K562 (cell line): ENCODE data around the gene ARMC2. TPM values are rescaled to one million over a fixed set of nuclear protein-coding genes. Genes with fewer than 3 reads are reported as not detected.

Experiments used
- ATAC-seq: fragments of 200-7000 bp; cut with Tn5 transposase; 3 replicates; pipeline ENCODE4 v1.9.1; 2020; ENCODE audit warnings: moderate library complexity
- BruUV-seq: library from RNA; stranded (reverse); fragments of 400-500 nt; replicated peaks from 2 replicates; lab custom pipeline; 2021; lab: Mats Ljungman, UMichigan
- CTCF ChIA-PET: fragments of 300-600 bp; formaldehyde crosslinking; extraction: SDS; loops from one replicate; lab custom pipeline; 2021; ENCODE audit warnings: low intra/inter-chr PET ratio; lab: Yijun Ruan, JAX
- POLR2A ChIA-PET: fragments of 300-600, 350-650 bp; sonication (Branson Sonifier 250); formaldehyde crosslinking; extraction: SDS; loops from one replicate; lab custom pipeline; 2021; ENCODE audit warnings: antibody characterized with exemption, inconsistent platforms; lab: Yijun Ruan, JAX
- DNase-seq, 4 experiments: peaks; one replicate each; pipeline versions ENCODE4 v3.0.0 to v3.0.0-alpha.2; 2011 to 2018; ENCODE audit warnings: low spot score in 3 of 4, mixed read lengths in 3 of 4; ENCODE audit errors: extremely low read depth in 1 of 4
- FAIRE-seq: peaks from 2 replicates; lab custom pipeline; 2011; peaks lifted over from hg19 to GRCh38; lab: Jason Lieb, UNC
- H2AFZ ChIP-seq: 2 replicates; pipeline ENCODE4 v1.6.0; 2011; ENCODE audit warnings: low read depth, low read length, control low read depth, inconsistent platforms
- H3K27ac ChIP-seq: fragments of 200-600 bp; 3 replicates; pipeline ENCODE4 v1.8.0; 2011; ENCODE audit warnings: low read depth, mild to moderate bottlenecking, control low read depth, inconsistent platforms, low read length, moderate library complexity, mixed read lengths; ENCODE audit errors: extremely low read depth
- H3K27me3 ChIP-seq, 2 experiments: fragments of 300-600 bp in 1 of 2; 2 replicates in 1 of 2; 3 replicates in 1 of 2; pipeline versions ENCODE4 v1.6.0 to v1.8.0; 2011; ENCODE audit warnings: inconsistent platforms in 2 of 2, low read length in 2 of 2, mild to moderate bottlenecking in 1 of 2, mixed read lengths in 1 of 2, moderate library complexity in 1 of 2; ENCODE audit not compliant: control insufficient read depth in 2 of 2, insufficient read depth in 2 of 2
- H3K36me3 ChIP-seq: fragments of 300-600 bp; 3 replicates; pipeline ENCODE4 v1.8.0; 2011; ENCODE audit warnings: mild to moderate bottlenecking, low read length, inconsistent platforms; ENCODE audit not compliant: control insufficient read depth, insufficient read depth
- H3K4me1 ChIP-seq, 2 experiments: fragments of 200-600 bp in 1 of 2; replicated peaks in 1 of 2; 2 replicates in 1 of 2; 3 replicates in 1 of 2; pipeline versions ENCODE4 v1.5.1 to v1.8.0; 2011; ENCODE audit warnings: inconsistent platforms in 2 of 2, low read length in 2 of 2, mild to moderate bottlenecking in 1 of 2, mixed read lengths in 1 of 2, moderate library complexity in 1 of 2; ENCODE audit not compliant: control insufficient read depth in 2 of 2, insufficient read depth in 2 of 2
- H3K4me2 ChIP-seq: 2 replicates; pipeline ENCODE4 v1.6.1; 2011; ENCODE audit warnings: low read length, control low read depth, inconsistent platforms, mixed read lengths; ENCODE audit not compliant: insufficient read depth
- H3K4me3 ChIP-seq: fragments of 200-600 bp; sonication (generic), shearing (Covaris generic); 2 replicates; pipeline ENCODE4 v1.5.1; 2016; ENCODE audit warnings: control low read depth, inconsistent platforms
- H3K79me2 ChIP-seq: fragments of 200-600 bp; 3 replicates; pipeline ENCODE4 v1.8.0; 2011; ENCODE audit warnings: low read length, inconsistent platforms; ENCODE audit not compliant: control insufficient read depth, insufficient read depth
- H3K9ac ChIP-seq, 2 experiments: 2 replicates each; pipeline versions ENCODE4 v1.6.0 to v1.6.1; 2011; ENCODE audit warnings: low read depth in 2 of 2, low read length in 2 of 2, control low read depth in 1 of 2, inconsistent platforms in 1 of 2, mild to moderate bottlenecking in 1 of 2, mixed read lengths in 1 of 2; ENCODE audit not compliant: insufficient read depth in 1 of 2
- H3K9me1 ChIP-seq: one replicate; pipeline ENCODE4 v1.6.0; 2011; ENCODE audit warnings: inconsistent platforms, mild to moderate bottlenecking, low read length, moderate library complexity; ENCODE audit not compliant: control insufficient read depth, insufficient read depth
- H3K9me3 ChIP-seq: replicated peaks from 2 replicates; pipeline ENCODE4 v1.5.1; 2011; ENCODE audit warnings: low read depth, low read length, inconsistent platforms; ENCODE audit not compliant: control insufficient read depth, insufficient read depth
- H4K20me1 ChIP-seq: replicated peaks from 2 replicates; pipeline ENCODE4 v1.6.1; 2011; ENCODE audit warnings: low read length, inconsistent platforms, mixed read lengths; ENCODE audit not compliant: control insufficient read depth, insufficient read depth
- ATF3 ChIP-seq, 2 experiments: fragments of 450-650 bp in 1 of 2; sonication (generic) in 1 of 2; formaldehyde crosslinking in 1 of 2; IDR thresholded peaks in 1 of 2; conservative IDR thresholded peaks in 1 of 2; 2 replicates each; pipeline versions ENCODE4 v1.6.1 to v1.8.1; 2016 to 2023; ENCODE audit warnings: mild to moderate bottlenecking in 2 of 2, moderate library complexity in 2 of 2, inconsistent platforms in 1 of 2, missing genetic modification reagents in 1 of 2
- C11orf30 ChIP-seq: fragments of 450-650 bp; IDR thresholded peaks from 2 replicates; pipeline ENCODE4 v1.6.1; 2016; ENCODE audit warnings: low read depth, mild to moderate bottlenecking
- CTCF ChIP-seq, 3 experiments: IDR thresholded peaks in 2 of 3; conservative IDR thresholded peaks in 1 of 3; 2 replicates each; pipeline ENCODE4 v1.5.1; 2011 to 2012; ENCODE audit warnings: low read length in 3 of 3, mild to moderate bottlenecking in 3 of 3, control low read depth in 2 of 3, improper control_type of control experiment in 1 of 3, inconsistent platforms in 1 of 3, low read depth in 1 of 3, mixed read lengths in 1 of 3, moderate library complexity in 1 of 3; ENCODE audit not compliant: insufficient read depth in 2 of 3
- ELF4 ChIP-seq: fragments of 450-650 bp; formaldehyde crosslinking; IDR thresholded peaks from 2 replicates; pipeline ENCODE4 v1.4.0; 2022; ENCODE audit warnings: missing genetic modification characterization
- FOXA3 ChIP-seq, 2 experiments: fragments of 450-650 bp in 1 of 2; sonication (generic) in 1 of 2; formaldehyde crosslinking; IDR thresholded peaks in 1 of 2; conservative IDR thresholded peaks in 1 of 2; 2 replicates each; pipeline versions ENCODE4 v1.4.0 to v1.8.0; 2020 to 2022; ENCODE audit warnings: mild to moderate bottlenecking in 2 of 2, missing genetic modification reagents in 1 of 2
- GABPA ChIP-seq: fragments of 200-800 bp; sonication (Bioruptor generic); conservative IDR thresholded peaks from 2 replicates; pipeline ENCODE4 v1.6.1; 2016; ENCODE audit warnings: low read depth, missing genetic modification characterization, missing compliant biosample characterization
- WGBS: fragments of 100-300 bp; shearing (Covaris generic); methylation state at CpG from one replicate; pipeline ENCODE4 v1.1.6; 2016; ENCODE audit warnings: low coverage, mixed read lengths; ENCODE audit not compliant: insufficient coverage; ENCODE audit errors: missing lambda C conversion rate; 5-methylcytosine and 5-hydroxymethylcytosine counted together
- in situ Hi-C: fragments of 300-500 bp; cut with MboI; formaldehyde crosslinking; loops from 4 replicates; pipeline ENCODE4 v1.15.0; 2018; ENCODE audit warnings: inconsistent platforms, mixed read lengths
- intact Hi-C: fragments of 100-400 bp; cut with micrococcal nuclease; formaldehyde crosslinking; loops from 2 replicates; pipeline ENCODE4 v1.14.2; 2022
- polyA plus RNA-seq, 8 experiments: library from polyadenylated mRNA; depleted of rRNA in 4 of 8; stranded (reverse) in 5 of 8; unstranded in 3 of 8; fragments of >200 nt; fragmentation: Nextera tagmentation in 2 of 8; fragmentation: Illumina TruSeq in 1 of 8; extraction: Ambion mirVana in 2 of 8; extraction: Trizol in 1 of 8; gene quantifications; 2 replicates each; pipeline versions ENCODE4 v1.2.1 to v1.2.3, GENCODE V29; 2011 to 2014; ENCODE audit warnings: inconsistent platforms in 1 of 8, missing spikeins in 1 of 8
- total RNA-seq, 7 experiments: library from RNA; depleted of rRNA in 6 of 7; stranded (reverse); fragments of >200 nt in 6 of 7; fragmentation: Illumina TruSeq in 2 of 7; extraction: Trizol in 2 of 7; gene quantifications; 2 replicates each; pipeline versions ENCODE4 v1.2.1 to v1.2.3, GENCODE V29; 2011 to 2021; ENCODE audit warnings: low replicate concordance in 1 of 7
- TF ChIP-seq, protein P1 (sequence below): IDR thresholded peaks from 3 replicates; pipeline ENCODE4 v1.6.1; 2011; ENCODE audit warnings: borderline replicate concordance, mild to moderate bottlenecking, moderate library complexity; ENCODE audit not compliant: insufficient read length; ENCODE audit errors: extremely low read depth
- TF ChIP-seq, protein P2 (sequence below): fragments of 450-650 bp; IDR thresholded peaks from 2 replicates; pipeline ENCODE4 v1.6.1; 2014; ENCODE audit warnings: low read depth, mild to moderate bottlenecking, moderate library complexity, borderline replicate concordance

The ARMC2 gene
- total and polyA plus RNA-seq, 9 of the 15 experiments (the other 6 are each of a cell fraction or from before 2014, with no cell fraction given): 0.14 to 3.0 (median 0.82) TPM

DNA sequence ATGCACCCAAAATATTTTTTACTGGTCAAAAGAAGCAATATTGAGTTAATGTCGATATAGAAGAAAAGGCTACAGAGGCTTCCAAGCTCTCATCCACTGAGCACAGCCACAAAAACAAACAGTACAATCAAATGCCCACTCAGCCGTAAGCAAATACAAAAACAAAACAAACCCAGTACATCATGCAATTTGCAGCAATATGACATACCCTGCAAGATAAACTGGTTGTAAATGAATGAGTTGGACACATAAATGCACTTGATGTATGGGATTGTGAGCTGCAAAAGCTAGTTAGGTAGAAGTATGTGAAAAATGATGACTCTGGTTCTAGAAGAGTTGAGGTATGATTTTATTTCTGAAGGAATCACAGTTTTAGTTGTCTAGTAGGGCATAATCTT lies 162.5 kb downstream of the ARMC2 start (continued):
- no peak for TF ChIP-seq GABPA
- peak; percentile 57; the same call in 1 of the 2 replicates for TF ChIP-seq ATF3 (IDR thresholded peaks at IDR 0.05)
- no peak for TF ChIP-seq ATF3 (CRISPR knock-in tag; conservative IDR thresholded peaks at IDR 0.05)
- TF ChIP-seq FOXA3 (CRISPR knock-in tag; conservative IDR thresholded peaks at IDR 0.05 in 1 of 2, IDR thresholded peaks at IDR 0.05 in 1 of 2): 0 out of 4 replicates have a peak, but pooled peaks of 1 of the 2 experiments have one; percentile 15

- POLR2A ChIA-PET: interaction anchor here (0.6 to 0.7 kb wide), 2 partner anchors 474 to 1871 kb away, joined by 4 to 5 read pairs; no protein-coding TSS in a partner anchor
- DNase-seq (no peak), ATAC-seq (no peak), FAIRE-seq (no peak)
- intact Hi-C loops (no loop called here), in situ Hi-C loops (no loop called here)
- Histone ChIP-seq H2AFZ (no peak overlapping the region), H3K27me3 (no peaks in the 10 kb centered on the region), H3K36me3 (no peaks in the 10 kb centered on the region), H3K27ac (no peak overlapping the region), H3K9ac (no peak overlapping the region), H3K4me1 (peaks cover 5 to 11% of the 10 kb centered on the region in 2 experiments), H3K79me2 (peaks cover 10% of the 10 kb centered on the region; the same call in 1 of the 3 replicates), H3K9me3 (no peaks in the 10 kb centered on the region), H4K20me1 (no peaks in the 10 kb centered on the region), H3K4me2 (no peak overlapping the region), H3K9me1 (no peaks in the 10 kb centered on the region), H3K4me3 (no peak overlapping the region)
- 18% methylated on average over 2 of the region's 2 CpGs for WGBS
- CTCF ChIA-PET: interaction anchor here (0.5 to 0.7 kb wide), 2 partner anchors 9 to 155 kb away, joined by 3 read pairs; no protein-coding TSS in a partner anchor
- no TSS peak for BruUV-seq
- TF ChIP-seq, protein P1, sequence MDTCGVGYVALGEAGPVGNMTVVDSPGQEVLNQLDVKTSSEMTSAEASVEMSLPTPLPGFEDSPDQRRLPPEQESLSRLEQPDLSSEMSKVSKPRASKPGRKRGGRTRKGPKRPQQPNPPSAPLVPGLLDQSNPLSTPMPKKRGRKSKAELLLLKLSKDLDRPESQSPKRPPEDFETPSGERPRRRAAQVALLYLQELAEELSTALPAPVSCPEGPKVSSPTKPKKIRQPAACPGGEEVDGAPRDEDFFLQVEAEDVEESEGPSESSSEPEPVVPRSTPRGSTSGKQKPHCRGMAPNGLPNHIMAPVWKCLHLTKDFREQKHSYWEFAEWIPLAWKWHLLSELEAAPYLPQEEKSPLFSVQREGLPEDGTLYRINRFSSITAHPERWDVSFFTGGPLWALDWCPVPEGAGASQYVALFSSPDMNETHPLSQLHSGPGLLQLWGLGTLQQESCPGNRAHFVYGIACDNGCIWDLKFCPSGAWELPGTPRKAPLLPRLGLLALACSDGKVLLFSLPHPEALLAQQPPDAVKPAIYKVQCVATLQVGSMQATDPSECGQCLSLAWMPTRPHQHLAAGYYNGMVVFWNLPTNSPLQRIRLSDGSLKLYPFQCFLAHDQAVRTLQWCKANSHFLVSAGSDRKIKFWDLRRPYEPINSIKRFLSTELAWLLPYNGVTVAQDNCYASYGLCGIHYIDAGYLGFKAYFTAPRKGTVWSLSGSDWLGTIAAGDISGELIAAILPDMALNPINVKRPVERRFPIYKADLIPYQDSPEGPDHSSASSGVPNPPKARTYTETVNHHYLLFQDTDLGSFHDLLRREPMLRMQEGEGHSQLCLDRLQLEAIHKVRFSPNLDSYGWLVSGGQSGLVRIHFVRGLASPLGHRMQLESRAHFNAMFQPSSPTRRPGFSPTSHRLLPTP: no peak
- TF ChIP-seq, protein P2, sequence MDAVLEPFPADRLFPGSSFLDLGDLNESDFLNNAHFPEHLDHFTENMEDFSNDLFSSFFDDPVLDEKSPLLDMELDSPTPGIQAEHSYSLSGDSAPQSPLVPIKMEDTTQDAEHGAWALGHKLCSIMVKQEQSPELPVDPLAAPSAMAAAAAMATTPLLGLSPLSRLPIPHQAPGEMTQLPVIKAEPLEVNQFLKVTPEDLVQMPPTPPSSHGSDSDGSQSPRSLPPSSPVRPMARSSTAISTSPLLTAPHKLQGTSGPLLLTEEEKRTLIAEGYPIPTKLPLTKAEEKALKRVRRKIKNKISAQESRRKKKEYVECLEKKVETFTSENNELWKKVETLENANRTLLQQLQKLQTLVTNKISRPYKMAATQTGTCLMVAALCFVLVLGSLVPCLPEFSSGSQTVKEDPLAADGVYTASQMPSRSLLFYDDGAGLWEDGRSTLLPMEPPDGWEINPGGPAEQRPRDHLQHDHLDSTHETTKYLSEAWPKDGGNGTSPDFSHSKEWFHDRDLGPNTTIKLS: no peak
- no peak for TF ChIP-seq CTCF (IDR thresholded peaks at IDR 0.05 in 2 of 3, conservative IDR thresholded peaks at IDR 0.05 in 1 of 3; ENCODE audit: insufficient read depth in 2 of 3, low read depth in 1 of 3, low read length in 3 of 3)
- peak; percentile 32; the same call in 1 of the 2 replicates for TF ChIP-seq C11orf30
- no peak for TF ChIP-seq ELF4 (CRISPR knock-in tag)
These were observed 165.6 kb downstream of the ARMC2 start for GRCh38 chr6:109013656-109014305.
